WTC11 (cell line): ENCODE measurements around the gene COL5A2. TPM values are rescaled to one million over a fixed set of nuclear protein-coding genes. Genes with fewer than 3 reads are reported as not detected.

Source experiments
- ATAC-seq: fragments of 200-7000 bp; cut with Tn5 transposase; 2 replicates; pipeline ENCODE4 v1.10.0; 2021; ENCODE audit warnings: mild to moderate bottlenecking, moderate library complexity
- CTCF ChIA-PET: fragments of 300-600 bp; sonication (Branson Sonifier 250); formaldehyde crosslinking; loops from one replicate; lab custom pipeline; 2021; ENCODE audit warnings: antibody characterized with exemption; lab: Charles Lee
- POLR2A ChIA-PET: fragments of 350-600 bp; sonication (Branson Sonifier 250); formaldehyde crosslinking; loops from one replicate; lab custom pipeline; 2021; ENCODE audit warnings: antibody characterized with exemption; lab: Charles Lee
- DNase-seq: peaks from one replicate; pipeline ENCODE4 v3.0.0; 2021; ENCODE audit warnings: low spot score
- H3K27ac Mint-ChIP-seq: 2 replicates; pipeline ENCODE4 v1.8.0; 2021; ENCODE audit warnings: mixed read lengths
- H3K27me3 Mint-ChIP-seq: 2 replicates; pipeline ENCODE4 v1.8.0; 2021; ENCODE audit warnings: low read depth, mild to moderate bottlenecking, moderate library complexity, mixed read lengths
- H3K36me3 Mint-ChIP-seq: 2 replicates; pipeline ENCODE4 v1.8.0; 2021; ENCODE audit warnings: mixed read lengths
- H3K4me1 Mint-ChIP-seq: 2 replicates; pipeline ENCODE4 v1.8.0; 2022; ENCODE audit warnings: mixed read lengths
- H3K4me3 Mint-ChIP-seq: 2 replicates; pipeline ENCODE4 v1.8.0; 2021; ENCODE audit warnings: mild to moderate bottlenecking, moderate library complexity, mixed read lengths
- H3K9me3 Mint-ChIP-seq: 2 replicates; pipeline ENCODE4 v1.8.0; 2021; ENCODE audit warnings: mixed read lengths
- CREB1 ChIP-seq: sonication (generic); formaldehyde crosslinking; IDR thresholded peaks from 2 replicates; pipeline ENCODE4 v1.8.0; 2023; ENCODE audit warnings: mild to moderate bottlenecking, missing genetic modification reagents
- CREM ChIP-seq: sonication (generic); formaldehyde crosslinking; IDR thresholded peaks from 2 replicates; pipeline ENCODE4 v1.8.1; 2022; ENCODE audit warnings: mild to moderate bottlenecking, missing genetic modification reagents, moderate library complexity
- EMX1 ChIP-seq: fragments of 250-450 bp; sonication (Bioruptor Pico); IDR thresholded peaks from 2 replicates; pipeline ENCODE4 v1.8.0; 2021; ENCODE audit warnings: mild to moderate bottlenecking
- FOXJ3 ChIP-seq: sonication (generic); formaldehyde crosslinking; IDR thresholded peaks from 2 replicates; pipeline ENCODE4 v1.9.0; 2021; ENCODE audit warnings: missing genetic modification reagents, mild to moderate bottlenecking, borderline replicate concordance
- HMGA2 ChIP-seq: fragments of 250-450 bp; sonication (Bioruptor Pico); IDR thresholded peaks from 2 replicates; pipeline ENCODE4 v1.4.0; 2021; ENCODE audit warnings: mild to moderate bottlenecking, moderate library complexity
- JAZF1 ChIP-seq: fragments of 250-450 bp; sonication (Bioruptor Pico); IDR thresholded peaks from 2 replicates; pipeline ENCODE4 v1.9.0; 2021; ENCODE audit warnings: moderate library complexity, mild to moderate bottlenecking, inconsistent platforms
- MXD4 ChIP-seq: fragments of 250-450 bp; sonication (Bioruptor Pico); IDR thresholded peaks from 2 replicates; pipeline ENCODE4 v1.8.0; 2021; ENCODE audit warnings: mild to moderate bottlenecking, moderate library complexity, borderline replicate concordance
- MYBL2 ChIP-seq: sonication (generic); formaldehyde crosslinking; IDR thresholded peaks from 2 replicates; pipeline ENCODE4 v1.8.1; 2023; ENCODE audit warnings: mild to moderate bottlenecking, moderate library complexity, missing genetic modification reagents
- NFATC4 ChIP-seq: fragments of 250-450 bp; sonication (Bioruptor Pico); IDR thresholded peaks from 2 replicates; pipeline ENCODE4 v1.9.0; 2021; ENCODE audit warnings: mild to moderate bottlenecking
- RELA ChIP-seq: sonication (generic); formaldehyde crosslinking; IDR thresholded peaks from 2 replicates; pipeline ENCODE4 v1.8.1; 2022; ENCODE audit warnings: missing genetic modification reagents, mild to moderate bottlenecking, borderline replicate concordance
- SMAD3 ChIP-seq: sonication (generic); formaldehyde crosslinking; IDR thresholded peaks from 2 replicates; pipeline ENCODE4 v1.8.0; 2022; ENCODE audit warnings: missing genetic modification reagents, mild to moderate bottlenecking, borderline replicate concordance
- SOX15 ChIP-seq: fragments of 250-450 bp; sonication (Bioruptor Pico); IDR thresholded peaks from 2 replicates; pipeline ENCODE4 v1.9.0; 2021; ENCODE audit warnings: mild to moderate bottlenecking
- TCF7 ChIP-seq: sonication (generic); formaldehyde crosslinking; IDR thresholded peaks from 2 replicates; pipeline ENCODE4 v1.8.0; 2022; ENCODE audit warnings: mild to moderate bottlenecking, low read depth, missing genetic modification reagents, moderate library complexity
- USF2 ChIP-seq: sonication (generic); formaldehyde crosslinking; IDR thresholded peaks from 2 replicates; pipeline ENCODE4 v1.8.1; 2023; ENCODE audit warnings: mild to moderate bottlenecking, missing genetic modification reagents, moderate library complexity
- ZMAT4 ChIP-seq: fragments of 250-450 bp; sonication (Bioruptor Pico); IDR thresholded peaks from 2 replicates; pipeline ENCODE4 v1.9.0; 2021; ENCODE audit warnings: mild to moderate bottlenecking
- ZNF138 ChIP-seq: sonication (generic); formaldehyde crosslinking; conservative IDR thresholded peaks from 2 replicates; pipeline ENCODE4 v1.8.1; 2022; ENCODE audit warnings: mild to moderate bottlenecking, moderate library complexity, missing genetic modification reagents
- ZNF263 ChIP-seq: sonication (generic); formaldehyde crosslinking; IDR thresholded peaks from 2 replicates; pipeline ENCODE4 v1.8.1; 2022; ENCODE audit warnings: low read depth, mild to moderate bottlenecking, moderate library complexity, missing genetic modification reagents
- ZNF317 ChIP-seq: sonication (generic); formaldehyde crosslinking; IDR thresholded peaks from 2 replicates; pipeline ENCODE4 v1.8.1; 2023; ENCODE audit warnings: low read depth, mild to moderate bottlenecking, moderate library complexity, missing genetic modification reagents, borderline replicate concordance
- ZNF416 ChIP-seq: fragments of 250-450 bp; sonication (Bioruptor Pico); IDR thresholded peaks from 2 replicates; pipeline ENCODE4 v1.9.0; 2021; ENCODE audit warnings: mild to moderate bottlenecking, inconsistent platforms
- total RNA-seq: library from RNA; stranded (reverse); gene quantifications from 3 replicates; pipeline ENCODE4 v1.2.3, GENCODE V29; 2021
- TF ChIP-seq, protein P1 (sequence below): fragments of 250-450 bp; sonication (Bioruptor Pico); conservative IDR thresholded peaks from 2 replicates; pipeline ENCODE4 v1.9.0; 2021; ENCODE audit warnings: mild to moderate bottlenecking
- TF ChIP-seq, protein P2 (sequence below): sonication (generic); formaldehyde crosslinking; IDR thresholded peaks from 2 replicates; pipeline ENCODE4 v1.8.1; 2022; ENCODE audit warnings: mild to moderate bottlenecking, missing genetic modification reagents, moderate library complexity, borderline replicate concordance
- TF ChIP-seq, protein P3 (sequence below): sonication (generic); formaldehyde crosslinking; IDR thresholded peaks from 2 replicates; pipeline ENCODE4 v1.8.1; 2022; ENCODE audit warnings: missing genetic modification reagents, borderline replicate concordance
- TF ChIP-seq, protein P4 (sequence below): fragments of 250-450 bp; sonication (Bioruptor Pico); IDR thresholded peaks from 2 replicates; pipeline ENCODE4 v1.9.0; 2021; ENCODE audit warnings: mild to moderate bottlenecking
- TF ChIP-seq, protein P5 (sequence below): sonication (generic); formaldehyde crosslinking; IDR thresholded peaks from 2 replicates; pipeline ENCODE4 v1.8.1; 2023; ENCODE audit warnings: mild to moderate bottlenecking, missing genetic modification reagents, borderline replicate concordance

The COL5A2 gene
- total RNA-seq, 1 experiment from 2014 or later = 16.0 TPM

DNA sequence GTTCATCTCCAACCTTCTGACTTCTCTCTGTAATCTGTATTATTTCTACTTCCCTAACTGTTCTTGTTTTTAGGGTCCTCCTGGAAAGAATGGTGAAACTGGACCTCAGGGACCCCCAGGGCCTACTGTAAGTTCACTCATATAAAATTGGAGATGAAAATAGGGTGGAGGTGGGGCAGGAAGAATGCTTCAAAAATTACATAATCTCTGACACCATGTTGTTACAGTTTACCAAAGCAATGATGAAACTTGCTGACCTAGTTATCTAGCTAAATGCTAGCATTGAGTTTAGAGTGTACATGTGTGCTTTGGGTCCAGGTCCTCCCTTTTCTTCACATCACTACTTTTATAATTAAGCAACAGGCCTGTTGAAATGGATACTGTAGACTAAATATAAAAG, 182.3 kb downstream of the COL5A2 start:
- Mint-ChIP-seq H3K4me1 (no peaks in the 10 kb centered on the region), H3K27me3 (no peaks in the 10 kb centered on the region), H3K27ac (no peak overlapping the region)
- TF ChIP-seq RELA = no peak
- no peak for TF ChIP-seq CREM (CRISPR knock-in tag)
- no peak for TF ChIP-seq EMX1 (CRISPR knock-in tag)
- TF ChIP-seq, protein P1, sequence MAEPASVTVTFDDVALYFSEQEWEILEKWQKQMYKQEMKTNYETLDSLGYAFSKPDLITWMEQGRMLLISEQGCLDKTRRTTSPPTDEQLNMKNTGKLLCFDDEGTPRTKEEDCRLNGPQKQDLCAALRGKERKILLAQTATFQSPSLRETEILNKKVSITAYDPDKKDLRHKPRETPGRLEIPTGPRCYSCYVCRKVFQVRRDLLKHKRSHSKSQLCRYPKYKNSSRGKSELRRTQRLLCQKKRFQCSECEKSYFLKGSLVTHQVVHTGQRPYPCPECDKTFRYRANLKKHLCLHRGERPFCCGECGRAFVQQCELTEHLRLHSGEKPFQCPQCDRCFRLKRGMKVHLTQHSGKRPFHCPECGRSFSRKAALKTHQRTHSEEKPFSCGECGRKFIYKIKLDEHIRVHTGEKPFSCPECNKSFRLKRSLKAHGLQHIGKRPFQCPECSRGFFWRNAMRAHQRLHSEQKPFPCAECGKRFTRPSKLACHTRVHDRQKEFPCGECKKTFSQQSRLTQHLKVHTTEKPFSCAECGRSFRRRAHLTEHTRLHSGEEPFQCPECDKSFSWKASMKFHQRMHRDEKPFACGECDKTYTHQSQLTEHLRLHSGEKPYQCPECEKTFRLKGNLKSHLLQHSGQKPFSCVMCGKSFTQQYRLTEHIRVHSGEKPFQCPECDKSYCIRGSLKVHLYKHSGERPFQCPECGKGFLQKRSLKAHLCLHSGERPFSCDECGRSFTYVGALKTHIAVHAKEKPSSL (CRISPR knock-in tag) = no peak
- TF ChIP-seq, protein P2, sequence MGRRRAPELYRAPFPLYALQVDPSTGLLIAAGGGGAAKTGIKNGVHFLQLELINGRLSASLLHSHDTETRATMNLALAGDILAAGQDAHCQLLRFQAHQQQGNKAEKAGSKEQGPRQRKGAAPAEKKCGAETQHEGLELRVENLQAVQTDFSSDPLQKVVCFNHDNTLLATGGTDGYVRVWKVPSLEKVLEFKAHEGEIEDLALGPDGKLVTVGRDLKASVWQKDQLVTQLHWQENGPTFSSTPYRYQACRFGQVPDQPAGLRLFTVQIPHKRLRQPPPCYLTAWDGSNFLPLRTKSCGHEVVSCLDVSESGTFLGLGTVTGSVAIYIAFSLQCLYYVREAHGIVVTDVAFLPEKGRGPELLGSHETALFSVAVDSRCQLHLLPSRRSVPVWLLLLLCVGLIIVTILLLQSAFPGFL = no peak
- TF ChIP-seq, protein P3, sequence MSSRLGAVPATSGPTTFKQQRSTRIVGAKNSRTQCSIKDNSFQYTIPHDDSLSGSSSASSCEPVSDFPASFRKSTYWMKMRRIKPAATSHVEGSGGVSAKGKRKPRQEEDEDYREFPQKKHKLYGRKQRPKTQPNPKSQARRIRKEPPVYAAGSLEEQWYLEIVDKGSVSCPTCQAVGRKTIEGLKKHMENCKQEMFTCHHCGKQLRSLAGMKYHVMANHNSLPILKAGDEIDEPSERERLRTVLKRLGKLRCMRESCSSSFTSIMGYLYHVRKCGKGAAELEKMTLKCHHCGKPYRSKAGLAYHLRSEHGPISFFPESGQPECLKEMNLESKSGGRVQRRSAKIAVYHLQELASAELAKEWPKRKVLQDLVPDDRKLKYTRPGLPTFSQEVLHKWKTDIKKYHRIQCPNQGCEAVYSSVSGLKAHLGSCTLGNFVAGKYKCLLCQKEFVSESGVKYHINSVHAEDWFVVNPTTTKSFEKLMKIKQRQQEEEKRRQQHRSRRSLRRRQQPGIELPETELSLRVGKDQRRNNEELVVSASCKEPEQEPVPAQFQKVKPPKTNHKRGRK (CRISPR knock-in tag) = no peak
- TF ChIP-seq SOX15 (CRISPR knock-in tag) = no peak
- no peak for TF ChIP-seq ZMAT4 (CRISPR knock-in tag)
- TF ChIP-seq MXD4 (CRISPR knock-in tag) = no peak
- TF ChIP-seq NFATC4 (CRISPR knock-in tag) = no peak
- no peak for TF ChIP-seq ZNF317
- TF ChIP-seq TCF7 (CRISPR knock-in tag) = no peak
- TF ChIP-seq ZNF416 = no peak
- no peak for TF ChIP-seq MYBL2 (CRISPR knock-in tag)
- TF ChIP-seq JAZF1 = no peak
- TF ChIP-seq HMGA2 = no peak
- TF ChIP-seq ZNF263 (CRISPR knock-in tag) = no peak
- TF ChIP-seq, protein P4, sequence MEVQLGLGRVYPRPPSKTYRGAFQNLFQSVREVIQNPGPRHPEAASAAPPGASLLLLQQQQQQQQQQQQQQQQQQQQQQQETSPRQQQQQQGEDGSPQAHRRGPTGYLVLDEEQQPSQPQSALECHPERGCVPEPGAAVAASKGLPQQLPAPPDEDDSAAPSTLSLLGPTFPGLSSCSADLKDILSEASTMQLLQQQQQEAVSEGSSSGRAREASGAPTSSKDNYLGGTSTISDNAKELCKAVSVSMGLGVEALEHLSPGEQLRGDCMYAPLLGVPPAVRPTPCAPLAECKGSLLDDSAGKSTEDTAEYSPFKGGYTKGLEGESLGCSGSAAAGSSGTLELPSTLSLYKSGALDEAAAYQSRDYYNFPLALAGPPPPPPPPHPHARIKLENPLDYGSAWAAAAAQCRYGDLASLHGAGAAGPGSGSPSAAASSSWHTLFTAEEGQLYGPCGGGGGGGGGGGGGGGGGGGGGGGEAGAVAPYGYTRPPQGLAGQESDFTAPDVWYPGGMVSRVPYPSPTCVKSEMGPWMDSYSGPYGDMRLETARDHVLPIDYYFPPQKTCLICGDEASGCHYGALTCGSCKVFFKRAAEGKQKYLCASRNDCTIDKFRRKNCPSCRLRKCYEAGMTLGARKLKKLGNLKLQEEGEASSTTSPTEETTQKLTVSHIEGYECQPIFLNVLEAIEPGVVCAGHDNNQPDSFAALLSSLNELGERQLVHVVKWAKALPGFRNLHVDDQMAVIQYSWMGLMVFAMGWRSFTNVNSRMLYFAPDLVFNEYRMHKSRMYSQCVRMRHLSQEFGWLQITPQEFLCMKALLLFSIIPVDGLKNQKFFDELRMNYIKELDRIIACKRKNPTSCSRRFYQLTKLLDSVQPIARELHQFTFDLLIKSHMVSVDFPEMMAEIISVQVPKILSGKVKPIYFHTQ = no peak
- TF ChIP-seq, all 79 proteins: peak for 0
- Mint-ChIP-seq H3K4me3 (no peak overlapping the region), H3K9me3 (peaks cover 3% of the 10 kb centered on the region; the same call in 1 of the 2 replicates), H3K36me3 (no peaks in the 10 kb centered on the region)
- ATAC-seq (no peak), DNase-seq (no peak)
- POLR2A ChIA-PET = no interaction called here
- CTCF ChIA-PET = no interaction called here

- Mint-ChIP-seq H3K4me1 (no peaks in the 10 kb centered on the region), H3K27ac (no peak overlapping the region), H3K27me3 (no peaks in the 10 kb centered on the region), H3K36me3 (no peaks in the 10 kb centered on the region)
- ChIA-PET CTCF (no interaction called here), POLR2A (no interaction called here)
- no peak for TF ChIP-seq SMAD3 (CRISPR knock-in tag)
- no peak for TF ChIP-seq USF2 (CRISPR knock-in tag)
- TF ChIP-seq FOXJ3 (CRISPR knock-in tag) = no peak
- no peak for TF ChIP-seq TCF7 (CRISPR knock-in tag)
- no peak for TF ChIP-seq CREB1
- TF ChIP-seq, protein P5, sequence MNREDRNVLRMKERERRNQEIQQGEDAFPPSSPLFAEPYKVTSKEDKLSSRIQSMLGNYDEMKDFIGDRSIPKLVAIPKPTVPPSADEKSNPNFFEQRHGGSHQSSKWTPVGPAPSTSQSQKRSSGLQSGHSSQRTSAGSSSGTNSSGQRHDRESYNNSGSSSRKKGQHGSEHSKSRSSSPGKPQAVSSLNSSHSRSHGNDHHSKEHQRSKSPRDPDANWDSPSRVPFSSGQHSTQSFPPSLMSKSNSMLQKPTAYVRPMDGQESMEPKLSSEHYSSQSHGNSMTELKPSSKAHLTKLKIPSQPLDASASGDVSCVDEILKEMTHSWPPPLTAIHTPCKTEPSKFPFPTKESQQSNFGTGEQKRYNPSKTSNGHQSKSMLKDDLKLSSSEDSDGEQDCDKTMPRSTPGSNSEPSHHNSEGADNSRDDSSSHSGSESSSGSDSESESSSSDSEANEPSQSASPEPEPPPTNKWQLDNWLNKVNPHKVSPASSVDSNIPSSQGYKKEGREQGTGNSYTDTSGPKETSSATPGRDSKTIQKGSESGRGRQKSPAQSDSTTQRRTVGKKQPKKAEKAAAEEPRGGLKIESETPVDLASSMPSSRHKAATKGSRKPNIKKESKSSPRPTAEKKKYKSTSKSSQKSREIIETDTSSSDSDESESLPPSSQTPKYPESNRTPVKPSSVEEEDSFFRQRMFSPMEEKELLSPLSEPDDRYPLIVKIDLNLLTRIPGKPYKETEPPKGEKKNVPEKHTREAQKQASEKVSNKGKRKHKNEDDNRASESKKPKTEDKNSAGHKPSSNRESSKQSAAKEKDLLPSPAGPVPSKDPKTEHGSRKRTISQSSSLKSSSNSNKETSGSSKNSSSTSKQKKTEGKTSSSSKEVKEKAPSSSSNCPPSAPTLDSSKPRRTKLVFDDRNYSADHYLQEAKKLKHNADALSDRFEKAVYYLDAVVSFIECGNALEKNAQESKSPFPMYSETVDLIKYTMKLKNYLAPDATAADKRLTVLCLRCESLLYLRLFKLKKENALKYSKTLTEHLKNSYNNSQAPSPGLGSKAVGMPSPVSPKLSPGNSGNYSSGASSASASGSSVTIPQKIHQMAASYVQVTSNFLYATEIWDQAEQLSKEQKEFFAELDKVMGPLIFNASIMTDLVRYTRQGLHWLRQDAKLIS (CRISPR knock-in tag) = no peak
- no peak for TF ChIP-seq MYBL2 (CRISPR knock-in tag)
- TF ChIP-seq MXD4 (CRISPR knock-in tag) = no peak
- TF ChIP-seq ZNF138 (CRISPR knock-in tag) = no peak
- TF ChIP-seq, all 79 proteins: peak for 0
- DNase-seq (no peak), ATAC-seq (no peak)
- no peak overlapping the region for H3K4me3 Mint-ChIP-seq
- H3K9me3 Mint-ChIP-seq = peaks cover 3% of the 10 kb centered on the region; the same call in 1 of the 2 replicates
Observed at GRCh38 chr2:188993247-188993646, 186.3 kb downstream of the COL5A2 start.
